ENCODE measurements around the gene ESCO1.

The ESCO1 gene

GRCh38 chr18:21486905-21487437, 113.5 kb downstream of the ESCO1 start:
- no peak overlapping the region for H3K27ac ChIP-seq
- TF ChIP-seq ZFX (IDR thresholded peaks at IDR 0.05; ENCODE audit: borderline replicate concordance) (no peak), CTCF (IDR thresholded peaks at IDR 0.05) (no peak)

- H3K27ac ChIP-seq = no peak overlapping the region
- no peak for TF ChIP-seq CTCF (IDR thresholded peaks at IDR 0.05)
- no peak for TF ChIP-seq ZFX (IDR thresholded peaks at IDR 0.05; ENCODE audit: borderline replicate concordance)
Observed at GRCh38 chr18:21484851-21485636, 115.5 kb downstream of the ESCO1 start.

- H3K27ac ChIP-seq = no peak overlapping the region
- TF ChIP-seq CTCF (IDR thresholded peaks at IDR 0.05) = no peak
- no peak for TF ChIP-seq ZFX (IDR thresholded peaks at IDR 0.05; ENCODE audit: borderline replicate concordance)
Observed at GRCh38 chr18:21483051-21483450, 117.5 kb downstream of the ESCO1 start.

GRCh38 chr18:21481739-21482138, 118.8 kb downstream of the ESCO1 start:
- TF ChIP-seq ZFX (IDR thresholded peaks at IDR 0.05; ENCODE audit: borderline replicate concordance) = no peak
- no peak overlapping the region for H3K27ac ChIP-seq

GRCh38 chr18:21479721-21480120, 120.8 kb downstream of the ESCO1 start:
- H3K27ac ChIP-seq = no peak overlapping the region
- TF ChIP-seq CTCF (IDR thresholded peaks at IDR 0.05) (no peak), ZFX (IDR thresholded peaks at IDR 0.05; ENCODE audit: borderline replicate concordance) (no peak)

Data from 22Rv1 (cell line).